ENCODE measurements around the gene ZNF768. TPM values are rescaled to one million over a fixed set of nuclear protein-coding genes. Genes with fewer than 3 reads are reported as not detected.
A peak's percentile ranks its signal among the peaks of the same experiment; 100 is the strongest.

ZNF768 gene
- total RNA-seq, 6 donors from 2014 or later, result 27.3 to 58.7 (median 34.8) TPM

DNA sequence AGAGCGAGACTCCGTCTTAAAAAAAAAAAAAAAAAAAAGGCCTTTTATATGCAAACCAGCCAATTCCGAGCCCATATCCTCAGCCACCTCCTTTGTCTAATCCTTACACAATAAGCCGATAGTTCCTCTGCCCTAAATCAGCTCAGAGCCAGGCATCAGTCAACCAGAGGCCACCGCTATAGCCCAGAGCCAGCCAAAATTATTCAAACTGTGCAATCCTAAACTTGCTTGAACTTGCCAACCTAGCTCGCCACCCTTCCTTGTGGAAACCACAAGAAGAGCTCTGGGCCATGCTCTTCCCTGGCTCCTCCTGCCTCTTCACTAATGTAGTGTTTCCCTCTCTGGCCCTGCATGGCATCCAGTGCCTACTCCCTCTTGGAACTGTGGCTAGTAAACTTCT lies 36.2 kb downstream of the ZNF768 start:
- 78 to 79% methylated on average over 6 of the region's 6 CpGs for WGBS, 2 donors
- Histone ChIP-seq H3K9me3 (no peaks in the 10 kb centered on the region), H3K27ac (no peak overlapping the region), H3K4me3 (no peak overlapping the region), H3K27me3 (no peaks in the 10 kb centered on the region), H3K36me3 (peaks cover 0 to 16% (median 6%) of the 10 kb centered on the region in 4 donors), H3K4me1 (peaks cover 0 to 11% (median 5%) of the 10 kb centered on the region in 4 donors)
- TF ChIP-seq, protein P1, sequence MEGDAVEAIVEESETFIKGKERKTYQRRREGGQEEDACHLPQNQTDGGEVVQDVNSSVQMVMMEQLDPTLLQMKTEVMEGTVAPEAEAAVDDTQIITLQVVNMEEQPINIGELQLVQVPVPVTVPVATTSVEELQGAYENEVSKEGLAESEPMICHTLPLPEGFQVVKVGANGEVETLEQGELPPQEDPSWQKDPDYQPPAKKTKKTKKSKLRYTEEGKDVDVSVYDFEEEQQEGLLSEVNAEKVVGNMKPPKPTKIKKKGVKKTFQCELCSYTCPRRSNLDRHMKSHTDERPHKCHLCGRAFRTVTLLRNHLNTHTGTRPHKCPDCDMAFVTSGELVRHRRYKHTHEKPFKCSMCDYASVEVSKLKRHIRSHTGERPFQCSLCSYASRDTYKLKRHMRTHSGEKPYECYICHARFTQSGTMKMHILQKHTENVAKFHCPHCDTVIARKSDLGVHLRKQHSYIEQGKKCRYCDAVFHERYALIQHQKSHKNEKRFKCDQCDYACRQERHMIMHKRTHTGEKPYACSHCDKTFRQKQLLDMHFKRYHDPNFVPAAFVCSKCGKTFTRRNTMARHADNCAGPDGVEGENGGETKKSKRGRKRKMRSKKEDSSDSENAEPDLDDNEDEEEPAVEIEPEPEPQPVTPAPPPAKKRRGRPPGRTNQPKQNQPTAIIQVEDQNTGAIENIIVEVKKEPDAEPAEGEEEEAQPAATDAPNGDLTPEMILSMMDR (IDR thresholded peaks at IDR 0.05), result no peak
- TF ChIP-seq POLR2A (IDR thresholded peaks at IDR 0.05) (no peak), POLR2AphosphoS5 (IDR thresholded peaks at IDR 0.05) (no peak), EP300 (IDR thresholded peaks at IDR 0.05) (no peak)
- ATAC-seq (ENCODE audit: low FRiP score in 2 of 2) (no peak), DNase-seq (no peak)

DNA sequence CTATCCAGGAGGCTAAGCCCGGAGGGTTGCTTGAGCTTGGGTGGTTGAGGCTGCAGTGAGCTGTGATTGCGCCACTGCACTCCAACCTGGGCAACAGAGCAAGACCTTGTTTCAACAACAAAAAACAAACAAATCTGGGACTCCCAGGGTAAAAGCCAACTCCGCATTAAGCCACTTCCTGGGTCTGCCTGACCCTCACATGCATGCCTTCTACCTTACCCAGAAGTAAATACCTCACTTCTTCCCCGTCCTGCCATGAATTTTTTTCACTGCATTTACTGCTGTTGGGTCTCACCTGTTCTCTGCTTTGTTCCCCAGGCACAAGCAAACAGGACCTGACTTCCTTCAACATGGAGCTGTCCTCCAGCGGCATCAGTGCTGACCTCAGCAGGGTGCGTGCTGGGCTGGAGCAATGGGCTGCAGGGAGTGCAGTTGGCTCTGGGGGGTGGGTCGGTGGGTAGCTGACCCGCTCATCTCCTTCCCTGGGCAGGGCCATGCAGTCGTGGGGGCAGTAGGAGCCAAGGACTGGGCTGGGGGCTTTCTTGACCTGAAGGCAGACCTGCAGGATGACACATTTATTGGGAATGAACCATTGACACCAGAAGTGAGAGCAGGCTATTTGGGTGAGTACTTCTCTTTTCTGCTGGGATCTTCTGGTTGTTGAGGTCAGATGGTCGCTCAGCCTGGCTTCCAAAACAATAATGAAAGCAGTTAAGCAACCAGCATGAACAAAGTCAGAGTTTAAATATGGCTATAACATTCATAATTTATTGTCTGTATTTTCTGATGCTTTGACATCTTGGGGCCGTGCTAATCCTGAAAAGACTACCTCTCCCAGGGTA lies 37.4 kb downstream of the ZNF768 start:
- no peak overlapping the region for H3K4me3 ChIP-seq
- H3K36me3 ChIP-seq, result peaks cover 0 to 16% (median 2%) of the 10 kb centered on the region in 4 donors
- peak overlapping the region in 2 of 4 donors; percentile 16 to 54 for H3K27ac ChIP-seq
- 62 to 66% methylated on average over 10 to 11 of the region's 11 CpGs for WGBS, 2 donors
- no peaks in the 10 kb centered on the region for H3K9me3 ChIP-seq
- TF ChIP-seq, protein P1 (IDR thresholded peaks at IDR 0.05), result no peak
- TF ChIP-seq EP300 (IDR thresholded peaks at IDR 0.05), result no peak
- no peak for TF ChIP-seq POLR2AphosphoS5 (IDR thresholded peaks at IDR 0.05)
- TF ChIP-seq POLR2A (IDR thresholded peaks at IDR 0.05), result no peak
- no peaks in the 10 kb centered on the region for H3K27me3 ChIP-seq
- ATAC-seq (ENCODE audit: low FRiP score in 2 of 2) (peak in 1 of 2 donors; percentile 68), DNase-seq (peak; percentile 27 to 50)
- peaks cover 0 to 11% (median 5%) of the 10 kb centered on the region in 4 donors for H3K4me1 ChIP-seq

DNA sequence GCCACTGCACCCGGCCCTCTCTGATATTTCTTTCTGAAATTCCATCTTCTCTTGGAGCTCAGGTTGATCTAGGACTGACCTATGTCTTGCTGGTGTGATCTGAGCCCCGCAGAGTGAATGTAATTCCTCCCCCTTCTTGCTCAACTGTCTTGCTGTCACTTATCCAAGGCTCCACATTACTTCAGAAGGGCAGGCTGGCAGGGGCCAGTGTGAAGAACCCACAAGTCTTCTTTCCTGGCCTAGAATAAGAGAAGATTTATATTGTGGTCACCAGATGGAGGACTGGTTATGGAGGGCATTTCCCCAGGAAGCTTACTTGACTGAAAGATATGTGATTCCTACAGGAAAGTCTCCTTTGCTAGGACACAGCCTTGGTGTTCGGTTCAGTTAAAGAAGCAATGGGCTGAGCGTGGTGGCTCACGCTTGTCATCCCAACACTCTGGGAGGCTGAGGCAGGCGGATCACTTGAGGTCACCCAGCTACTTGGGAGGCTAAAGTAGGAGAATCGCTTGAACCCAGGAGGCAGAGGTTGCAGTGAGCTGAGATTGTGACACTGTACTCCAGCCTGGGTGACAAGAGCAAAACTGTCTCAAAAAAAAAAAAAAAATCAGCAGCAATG lies 40.4 kb downstream of the ZNF768 start:
- ATAC-seq (ENCODE audit: low FRiP score in 2 of 2), result no peak
- no peak overlapping the region for H3K4me3 ChIP-seq

DNA sequence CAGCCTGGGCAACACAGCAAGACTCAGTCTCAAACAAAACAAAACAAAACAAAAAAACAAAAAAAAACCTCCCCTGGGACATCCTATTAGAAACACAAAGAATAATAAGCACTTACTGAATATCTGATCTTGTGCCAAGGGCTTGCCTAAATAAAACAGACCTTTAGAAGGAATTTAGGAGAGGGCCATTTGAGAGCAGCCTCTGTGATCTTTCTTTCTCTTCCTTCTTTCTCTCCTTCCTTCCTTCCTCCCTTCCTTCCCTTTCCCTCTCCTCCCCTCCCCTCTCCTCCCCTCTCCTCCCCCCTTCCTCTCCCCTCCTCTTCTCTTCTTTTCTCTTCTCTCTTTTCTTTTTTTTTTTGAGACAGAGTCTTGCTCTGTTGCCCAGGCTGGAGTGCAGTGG lies 41.5 kb downstream of the ZNF768 start:
- peaks cover 0 to 17% (median 2%) of the 10 kb centered on the region in 4 donors for H3K36me3 ChIP-seq
- H3K4me3 ChIP-seq, result no peak overlapping the region
- no peak for TF ChIP-seq POLR2AphosphoS5 (IDR thresholded peaks at IDR 0.05)
- TF ChIP-seq, protein P1 (IDR thresholded peaks at IDR 0.05), result no peak
- no peak for TF ChIP-seq EP300 (IDR thresholded peaks at IDR 0.05)
- no peak for TF ChIP-seq POLR2A (IDR thresholded peaks at IDR 0.05)
- no peaks in the 10 kb centered on the region for H3K9me3 ChIP-seq
- no peaks in the 10 kb centered on the region for H3K27me3 ChIP-seq
- H3K4me1 ChIP-seq, result peaks cover 0 to 5% (median 1%) of the 10 kb centered on the region in 4 donors
- ATAC-seq (ENCODE audit: low FRiP score in 2 of 2), result no peak
- DNase-seq, result no peak
- no peak overlapping the region for H3K27ac ChIP-seq

More for the DNA sequence above, 40.4 kb downstream of the ZNF768 start:
- no peak for TF ChIP-seq POLR2A (IDR thresholded peaks at IDR 0.05)
- TF ChIP-seq, protein P1 (IDR thresholded peaks at IDR 0.05), result no peak
- no peaks in the 10 kb centered on the region for H3K27me3 ChIP-seq
- no peak overlapping the region for H3K27ac ChIP-seq
- H3K36me3 ChIP-seq, result peaks cover 0 to 17% (median 2%) of the 10 kb centered on the region in 4 donors
- peaks cover 0 to 5% (median 1%) of the 10 kb centered on the region in 4 donors for H3K4me1 ChIP-seq
- 87 to 88% methylated on average over 7 of the region's 7 CpGs for WGBS, 2 donors
- no peak for DNase-seq
- no peaks in the 10 kb centered on the region for H3K9me3 ChIP-seq
